GM19240 (cell line): Measurements from ENCODE around the gene SARM1.
"Not testable (repeated sequence)": the region's sequence is repeated elsewhere in the genome, so short reads cannot be mapped to it uniquely, and the experiment has no call there.

Experiments used
- DNase-seq: peaks from one replicate; pipeline ENCODE4 v3.0.0; 2011; ENCODE audit warnings: low spot score; ENCODE audit not compliant: insufficient read length

The SARM1 gene

DNA sequence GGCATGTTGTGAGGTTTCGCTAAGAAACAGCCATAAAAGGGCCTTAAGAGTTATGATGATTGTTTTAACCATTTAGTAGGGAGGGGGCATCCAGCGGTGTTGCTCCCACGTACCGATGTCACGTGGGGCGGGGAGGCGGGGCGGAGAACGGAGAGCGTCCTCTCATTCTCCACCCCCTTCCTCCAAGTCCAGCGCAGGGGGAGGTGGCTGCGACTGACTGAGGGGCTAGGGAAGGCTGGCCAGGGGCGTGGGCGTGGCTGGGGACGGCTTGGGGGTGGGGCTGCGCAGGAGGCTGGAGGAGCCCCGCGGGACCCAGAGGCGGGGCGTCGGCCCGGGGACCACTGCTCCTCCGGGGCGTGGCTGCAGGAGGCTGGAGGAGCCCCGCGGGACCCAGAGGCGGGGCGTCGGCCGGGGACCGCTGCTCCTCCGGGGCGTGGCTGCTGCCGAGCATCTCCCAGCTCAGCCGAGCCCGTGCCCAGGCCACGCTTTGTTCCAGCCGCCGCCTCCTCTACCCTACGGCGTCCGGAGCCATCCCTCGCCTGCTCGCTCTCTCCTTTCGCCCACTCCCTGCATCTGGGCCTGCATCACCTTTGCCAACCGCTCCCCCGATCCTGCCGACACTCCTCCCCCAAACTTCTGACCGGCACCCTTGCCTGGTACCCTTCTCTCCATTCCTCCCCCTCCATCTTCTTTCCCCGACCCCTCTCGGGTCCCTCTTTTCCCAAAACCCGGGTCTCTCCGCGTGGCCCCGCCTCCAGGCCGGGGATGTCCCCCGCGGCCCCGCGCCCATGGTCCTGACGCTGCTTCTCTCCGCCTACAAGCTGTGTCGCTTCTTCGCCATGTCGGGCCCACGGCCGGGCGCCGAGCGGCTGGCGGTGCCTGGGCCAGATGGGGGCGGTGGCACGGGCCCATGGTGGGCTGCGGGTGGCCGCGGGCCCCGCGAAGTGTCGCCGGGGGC, at the start of gene SARM1:
TSS of gene SARM1 (plus strand) at position 450 of the 958 bp plus-strand sequence. CDS start at position 789, 339 bp downstream.
- peak; percentile 94 for DNase-seq

DNA sequence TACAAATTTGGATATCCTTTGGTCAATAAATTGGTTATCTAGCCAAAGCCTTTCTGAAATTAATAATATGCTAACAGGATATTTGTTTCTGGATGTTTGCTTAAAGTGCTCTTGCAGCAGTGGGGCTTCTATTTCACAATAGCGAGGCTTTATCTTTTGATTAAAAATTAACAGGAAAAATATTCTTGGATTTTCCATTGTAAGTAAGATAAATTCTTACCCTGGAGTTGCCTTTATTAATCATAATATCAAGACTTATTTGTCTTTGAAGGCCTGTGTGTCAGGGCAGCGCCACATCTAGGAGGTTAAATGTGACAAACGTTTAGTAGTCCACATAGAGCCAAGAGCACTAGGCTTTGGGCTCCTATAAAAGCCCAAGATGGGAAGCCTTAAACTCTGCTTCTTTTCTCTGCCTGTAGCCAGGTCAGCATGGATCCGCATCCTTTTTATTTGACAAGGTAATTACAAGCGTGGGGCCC, 47.2 kb upstream of the SARM1 start:
- no peak for DNase-seq

- no peak for DNase-seq
These were observed 46.7 kb upstream of the SARM1 start for GRCh38 chr17:28324781-28325180.

- DNase-seq = no peak
These were observed 46.3 kb upstream of the SARM1 start for GRCh38 chr17:28325211-28325610.

- DNase-seq = no peak
These were observed 45.4 kb upstream of the SARM1 start for GRCh38 chr17:28326114-28326513.

DNA sequence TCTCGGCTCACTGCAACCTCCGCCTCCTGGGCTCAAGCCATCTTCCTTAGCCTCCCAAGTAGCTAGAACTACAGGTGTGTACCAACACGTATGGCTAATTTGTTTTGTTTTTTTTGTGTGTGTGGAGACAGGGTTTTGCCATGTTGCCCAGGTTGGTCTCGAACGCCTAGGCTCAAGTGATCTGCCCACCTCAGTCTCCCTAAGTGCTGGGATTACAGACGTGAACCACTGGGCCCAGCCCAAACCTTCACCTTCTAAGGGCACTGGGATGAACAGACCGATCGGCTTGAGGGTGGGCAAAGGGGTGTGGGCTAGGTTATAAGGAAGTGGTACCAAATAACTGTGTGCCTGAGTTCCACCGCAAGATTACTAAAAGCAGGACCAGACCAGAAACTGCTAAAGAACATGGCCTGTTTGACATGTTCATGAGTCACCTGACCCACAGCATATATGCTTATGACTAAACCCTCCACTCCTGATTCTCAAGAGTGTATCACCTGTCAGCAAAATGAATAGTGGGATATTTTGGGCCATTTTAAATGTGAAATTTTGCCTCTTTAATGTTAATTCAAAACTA, 44.4 kb upstream of the SARM1 start:
- DNase-seq = no peak

GRCh38 chr17:28327709-28328108, 43.8 kb upstream of the SARM1 start:
- DNase-seq = no peak

DNA sequence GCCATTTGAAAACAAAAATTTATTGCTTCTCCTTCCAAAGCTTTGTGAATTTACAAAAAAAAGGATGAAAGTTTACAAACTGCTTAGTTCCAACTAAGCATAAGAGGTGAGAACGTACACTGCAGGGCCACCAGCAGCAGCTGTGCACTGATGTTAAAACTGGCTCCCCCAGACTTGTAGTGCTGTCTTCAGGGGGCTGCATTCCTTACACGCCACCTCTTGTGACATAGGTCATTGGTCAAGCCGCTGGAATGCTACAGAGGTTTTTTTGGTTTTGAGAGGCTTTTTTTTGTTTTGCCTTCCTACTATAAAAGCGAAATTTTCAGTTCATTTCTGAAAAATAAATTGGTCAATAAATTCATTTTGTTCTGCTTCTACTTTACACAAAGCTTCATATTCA, 43.2 kb upstream of the SARM1 start:
- no peak for DNase-seq

DNA sequence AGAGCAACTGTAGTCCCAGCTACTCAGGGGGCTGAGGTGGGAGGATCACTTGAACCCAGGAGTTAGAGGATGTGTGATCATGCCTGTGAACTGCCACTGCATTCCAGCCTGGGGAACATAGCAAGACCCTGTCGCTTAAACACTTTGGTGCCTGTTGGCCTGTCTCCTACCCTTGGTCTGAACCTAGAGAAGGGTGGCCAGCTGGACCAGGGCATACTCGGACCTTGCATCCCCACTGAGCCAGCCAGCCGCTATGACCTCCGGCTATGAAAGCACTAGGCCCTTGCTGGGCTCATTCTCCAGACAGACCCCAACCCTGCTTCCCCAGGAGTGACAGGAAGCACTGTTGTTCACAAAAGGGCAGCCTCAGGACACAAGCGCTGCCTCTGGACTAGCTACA, 40.8 kb upstream of the SARM1 start:
- DNase-seq = no peak

DNA sequence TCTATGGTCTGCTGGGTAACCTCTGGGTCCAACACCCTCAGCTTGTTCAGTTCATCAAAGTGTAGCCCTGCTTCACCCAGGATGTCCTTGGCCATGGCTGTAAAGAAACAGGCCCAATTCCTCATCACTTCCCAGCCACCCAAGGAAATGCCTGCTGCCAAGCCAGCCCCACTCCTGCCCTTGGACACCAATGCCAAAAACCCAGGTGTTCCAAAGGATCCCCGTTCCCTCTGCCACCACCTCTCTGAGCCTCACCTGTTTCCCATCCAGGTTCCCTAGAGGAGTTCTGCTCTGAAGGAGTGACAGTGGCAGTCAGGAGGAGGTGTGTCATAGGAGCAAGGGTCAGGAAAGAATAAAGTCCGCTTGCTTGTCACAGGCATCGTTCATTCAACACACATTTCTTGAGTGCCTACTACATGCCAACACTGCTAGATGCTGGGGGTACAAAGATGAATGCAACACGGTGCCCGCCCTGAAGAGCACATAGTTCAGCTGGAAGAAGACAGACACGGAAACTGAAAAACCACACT, 39.5 kb upstream of the SARM1 start:
- DNase-seq = no peak

- no peak for DNase-seq
These were observed 38.3 kb upstream of the SARM1 start for GRCh38 chr17:28333083-28333746.

DNA sequence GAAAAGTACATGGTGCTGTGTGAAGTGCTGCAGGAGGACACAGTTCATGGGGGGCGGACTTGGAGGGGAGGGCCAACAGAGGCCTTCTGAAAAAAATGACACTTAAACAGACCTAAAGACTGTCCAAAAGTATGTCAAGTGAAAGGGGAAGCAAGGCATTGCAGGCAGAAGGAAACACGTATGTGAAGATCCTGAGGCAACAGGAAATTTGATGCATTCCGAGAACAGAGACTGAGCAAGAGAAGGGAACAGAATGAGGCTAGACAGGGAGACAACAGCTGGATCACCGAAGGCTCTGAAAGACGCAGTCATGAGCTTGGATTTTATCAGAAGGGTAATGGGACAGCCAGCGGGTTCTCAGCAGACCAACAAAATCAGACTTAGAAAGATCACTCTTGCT, 37.3 kb upstream of the SARM1 start:
- no peak for DNase-seq

- no peak for DNase-seq
These were observed 36.8 kb upstream of the SARM1 start for GRCh38 chr17:28334666-28335200.

- peak; percentile 96 for DNase-seq
These were observed 36.1 kb upstream of the SARM1 start, which contains the start of the genes IFT20 and TNFAIP1 for GRCh38 chr17:28335201-28335958. TSS of gene IFT20 (minus strand) at chr17:28335472. CDS start at chr17:28331985, 3,487 bp downstream. TSS of gene TNFAIP1 (plus strand) at chr17:28335761. CDS start at chr17:28339522, 3,761 bp downstream.

DNA sequence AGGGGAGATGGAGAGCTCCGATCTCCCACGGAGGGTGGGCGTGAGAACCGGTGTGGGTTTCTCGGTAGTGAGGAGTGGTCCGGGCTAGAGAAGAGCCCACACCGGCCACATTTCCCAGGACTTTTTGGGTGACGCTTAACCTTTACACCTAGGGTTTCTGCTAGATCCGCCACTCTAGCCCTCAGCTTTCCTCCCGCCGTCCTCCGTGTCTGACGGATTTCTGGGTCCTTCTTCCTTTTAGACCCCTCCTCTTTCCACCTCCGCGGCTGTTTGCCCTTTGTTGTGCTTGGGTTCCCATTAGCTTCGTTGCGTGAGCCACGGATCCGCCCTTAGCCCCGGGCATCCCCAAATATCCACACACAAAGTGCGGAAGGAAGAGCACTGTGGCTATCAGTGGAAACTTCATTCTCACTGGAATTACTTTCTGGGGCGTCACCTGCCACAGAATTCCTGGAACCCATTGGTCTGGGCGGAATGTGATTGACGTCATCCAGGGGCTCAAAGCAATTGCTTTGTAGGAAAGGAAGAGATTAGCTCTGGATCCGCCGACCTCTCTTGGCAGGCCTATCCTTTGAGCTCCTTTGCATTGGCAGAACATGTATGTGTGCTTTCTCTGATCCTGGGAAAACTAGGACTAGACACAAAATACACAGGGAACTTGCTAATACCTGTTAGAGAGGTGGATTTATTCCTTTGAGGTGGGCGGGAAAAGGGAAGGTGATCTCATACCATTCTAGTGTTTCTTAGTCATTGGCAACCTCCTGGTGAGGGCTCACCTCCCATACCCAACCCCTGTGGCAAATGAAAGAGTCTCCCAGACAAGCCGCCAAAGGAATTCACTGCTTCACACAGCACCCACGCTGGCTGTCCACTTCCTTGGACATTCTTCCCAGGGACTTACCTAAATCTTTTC, 35.3 kb upstream of the SARM1 start:
- DNase-seq = no peak

GRCh38 chr17:28338056-28338768, 33.3 kb upstream of the SARM1 start:
- no peak for DNase-seq

- not testable (repeated sequence) for DNase-seq
These were observed 32.7 kb upstream of the SARM1 start for GRCh38 chr17:28338769-28339212.

DNA sequence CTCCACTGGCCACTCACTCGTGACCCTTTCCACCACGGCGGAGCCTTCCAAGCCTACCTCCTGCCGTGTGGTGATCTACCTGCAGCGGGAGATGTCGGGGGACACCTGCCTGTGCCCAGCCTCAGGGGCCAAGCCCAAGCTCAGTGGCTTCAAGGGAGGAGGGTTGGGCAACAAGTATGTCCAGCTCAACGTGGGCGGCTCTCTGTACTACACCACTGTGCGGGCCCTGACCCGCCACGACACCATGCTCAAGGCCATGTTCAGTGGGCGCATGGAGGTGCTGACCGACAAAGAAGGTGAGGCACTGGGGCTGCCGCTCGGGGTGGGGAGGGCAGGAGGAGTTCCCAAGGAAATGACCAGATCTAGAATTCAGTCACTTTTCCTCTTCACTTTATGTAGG, 32.1 kb upstream of the SARM1 start:
- DNase-seq = no peak

DNA sequence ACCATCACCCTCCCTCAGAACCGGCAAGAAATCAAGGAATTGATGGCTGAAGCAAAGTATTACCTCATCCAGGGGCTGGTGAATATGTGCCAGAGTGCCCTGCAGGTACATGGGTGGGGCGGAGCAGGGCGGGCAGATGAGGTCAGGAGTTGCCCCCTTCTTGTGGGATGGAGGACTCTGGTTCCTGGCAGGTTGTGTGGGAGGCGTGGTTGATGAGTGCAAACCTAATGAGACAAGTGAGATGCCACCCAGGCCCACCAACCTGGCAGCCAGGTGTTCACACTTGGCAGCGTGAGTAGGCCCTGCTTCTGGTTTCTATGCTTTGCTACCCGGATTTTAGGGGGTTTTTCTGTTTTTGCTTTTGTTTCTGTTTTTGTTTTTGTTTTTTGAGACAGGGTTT, 31.1 kb upstream of the SARM1 start:
- no peak for DNase-seq
